ENCODE data around the gene LCN12.
A peak's percentile ranks its signal among the peaks of the same experiment; 100 is the strongest.

The LCN12 gene

DNA sequence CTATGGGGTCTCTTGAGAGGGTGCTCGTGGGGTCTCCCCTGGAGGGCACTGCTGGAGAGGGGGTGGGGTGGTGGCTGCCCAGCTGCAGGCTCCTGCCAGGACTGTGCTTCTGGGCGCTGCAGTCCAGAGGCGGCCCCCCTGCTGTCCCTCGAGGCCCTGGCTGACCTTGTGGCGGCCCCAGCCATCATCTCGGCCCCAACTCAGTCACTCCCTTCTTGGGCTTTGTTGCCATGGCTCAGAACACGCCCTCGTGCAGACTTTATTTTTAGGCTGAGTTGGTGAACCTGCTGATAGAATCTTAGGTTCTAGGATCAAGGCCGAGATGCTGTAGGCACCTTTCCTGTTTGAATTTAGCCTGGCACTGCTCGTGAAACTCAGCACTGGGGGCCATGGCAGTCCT is 30.4 kb upstream of the LCN12 start:
- Mint-ChIP-seq H3K4me1 (peaks cover 8% of the 10 kb centered on the region), H3K27me3 (no peaks in the 10 kb centered on the region), H3K27ac (no peak overlapping the region), H3K36me3 (peaks cover 56% of the 10 kb centered on the region), H3K4me3 (no peak overlapping the region), H3K9me3 (no peaks in the 10 kb centered on the region)
- ATAC-seq, result no peak

DNA sequence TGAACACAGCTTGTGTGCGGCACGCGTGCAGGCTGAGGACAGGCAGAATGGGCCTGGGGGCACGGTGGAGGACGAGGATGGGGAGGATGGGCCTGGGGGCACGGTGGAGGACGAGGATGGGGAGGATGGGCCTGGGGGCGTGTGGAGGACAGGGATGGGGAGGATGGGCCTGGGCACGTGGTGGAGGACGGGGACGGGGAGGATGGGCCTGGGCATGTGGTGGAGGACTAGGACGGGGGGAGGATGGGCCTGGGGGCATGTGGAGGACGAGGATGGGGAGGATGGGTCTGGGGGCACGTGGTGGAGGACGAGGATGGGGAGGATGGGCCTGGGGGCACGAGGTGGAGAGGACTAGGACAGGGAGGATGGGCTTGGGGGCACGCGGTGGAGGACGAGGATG is 29.5 kb upstream of the LCN12 start:
- no peaks in the 10 kb centered on the region for H3K27me3 Mint-ChIP-seq
- ATAC-seq, result peak; percentile 45
- no peak overlapping the region for H3K4me3 Mint-ChIP-seq
- H3K9me3 Mint-ChIP-seq, result no peaks in the 10 kb centered on the region
- H3K4me1 Mint-ChIP-seq, result peaks cover 8% of the 10 kb centered on the region
- no peak overlapping the region for H3K27ac Mint-ChIP-seq
- peaks cover 53% of the 10 kb centered on the region for H3K36me3 Mint-ChIP-seq

DNA sequence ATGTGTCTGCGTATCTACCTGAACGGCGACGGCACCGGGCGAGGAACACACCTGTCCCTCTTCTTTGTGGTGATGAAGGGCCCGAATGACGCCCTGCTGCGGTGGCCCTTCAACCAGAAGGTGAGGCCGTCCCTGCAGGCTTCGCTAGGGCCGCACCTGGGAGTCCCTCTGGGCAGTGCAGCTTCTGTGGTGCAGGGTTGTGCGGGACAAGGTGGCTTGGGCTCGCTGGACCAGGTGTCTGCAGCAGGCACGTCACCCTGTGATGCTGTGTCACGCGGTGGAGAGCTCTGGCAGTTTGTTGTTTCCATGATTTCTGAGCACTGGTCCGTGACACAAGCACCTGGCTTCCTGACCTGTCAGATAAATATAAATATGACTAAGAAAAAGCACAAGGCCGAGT is 28.2 kb upstream of the LCN12 start:
- ATAC-seq, result no peak
- H3K9me3 Mint-ChIP-seq, result no peaks in the 10 kb centered on the region
- H3K36me3 Mint-ChIP-seq, result peaks cover 54% of the 10 kb centered on the region
- H3K4me1 Mint-ChIP-seq, result peaks cover 8% of the 10 kb centered on the region
- H3K27me3 Mint-ChIP-seq, result no peaks in the 10 kb centered on the region
- H3K4me3 Mint-ChIP-seq, result no peak overlapping the region
- H3K27ac Mint-ChIP-seq, result no peak overlapping the region

DNA sequence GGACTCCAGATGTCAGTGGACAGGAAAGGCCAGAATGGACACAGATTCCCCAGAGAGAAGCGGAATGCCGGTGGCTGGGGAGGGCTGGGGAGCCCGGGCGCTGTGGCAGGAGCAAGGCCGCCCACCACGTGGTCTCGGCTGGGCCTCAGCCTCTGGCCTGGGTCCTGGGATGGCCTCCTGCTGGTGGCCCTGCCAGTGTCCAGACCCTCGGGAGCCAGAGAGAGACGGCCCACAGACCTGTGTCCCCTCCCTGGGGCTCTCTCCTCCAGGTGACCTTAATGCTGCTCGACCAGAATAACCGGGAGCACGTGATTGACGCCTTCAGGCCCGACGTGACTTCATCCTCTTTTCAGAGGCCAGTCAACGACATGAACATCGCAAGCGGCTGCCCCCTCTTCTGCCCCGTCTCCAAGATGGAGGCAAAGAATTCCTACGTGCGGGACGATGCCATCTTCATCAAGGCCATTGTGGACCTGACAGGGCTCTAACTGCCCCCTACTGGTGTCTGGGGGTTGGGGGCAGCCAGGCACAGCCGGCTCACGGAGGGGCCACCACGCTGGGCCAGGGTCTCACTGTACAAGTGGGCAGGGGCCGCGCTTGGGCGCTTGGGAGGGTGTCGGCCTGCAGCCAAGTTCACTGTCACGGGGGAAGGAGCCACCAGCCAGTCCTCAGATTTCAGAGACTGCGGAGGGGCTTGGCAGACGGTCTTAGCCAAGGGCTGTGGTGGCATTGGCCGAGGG is 26.5 kb upstream of the LCN12 start:
- Mint-ChIP-seq H3K9me3 (no peaks in the 10 kb centered on the region), H3K36me3 (peaks cover 46% of the 10 kb centered on the region), H3K27me3 (no peaks in the 10 kb centered on the region), H3K27ac (no peak overlapping the region), H3K4me3 (no peak overlapping the region), H3K4me1 (peaks cover 8% of the 10 kb centered on the region)
- ATAC-seq, result no peak

DNA sequence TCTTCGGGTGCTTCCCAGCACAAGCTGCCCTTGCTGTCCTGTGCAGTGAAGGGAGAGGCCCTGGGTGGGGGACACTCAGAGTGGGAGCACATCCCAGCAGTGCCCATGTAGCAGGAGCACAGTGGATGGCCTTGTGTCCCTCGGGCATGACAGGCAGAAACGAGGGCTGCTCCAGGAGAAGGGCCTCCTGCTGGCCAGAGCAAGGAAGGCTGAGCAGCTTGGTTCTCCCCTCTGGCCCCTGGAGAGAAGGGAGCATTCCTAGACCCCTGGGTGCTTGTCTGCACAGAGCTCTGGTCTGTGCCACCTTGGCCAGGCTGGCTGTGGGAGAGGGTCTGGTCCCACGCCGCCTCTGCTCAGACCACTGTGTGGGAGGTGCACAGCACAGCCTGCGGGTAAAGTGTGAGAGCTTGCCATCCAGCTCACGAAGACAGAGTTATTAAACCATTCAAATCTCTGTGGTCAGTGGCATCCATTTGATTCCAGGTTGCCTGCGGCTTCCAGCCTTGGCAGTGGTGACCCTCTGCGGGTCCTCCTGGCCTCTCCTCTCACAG is 25.8 kb upstream of the LCN12 start:
- Mint-ChIP-seq H3K27me3 (no peaks in the 10 kb centered on the region), H3K4me1 (peaks cover 8% of the 10 kb centered on the region), H3K27ac (no peak overlapping the region), H3K4me3 (peak overlapping the region; percentile 40), H3K36me3 (peaks cover 43% of the 10 kb centered on the region), H3K9me3 (no peaks in the 10 kb centered on the region)
- ATAC-seq, result no peak

DNA sequence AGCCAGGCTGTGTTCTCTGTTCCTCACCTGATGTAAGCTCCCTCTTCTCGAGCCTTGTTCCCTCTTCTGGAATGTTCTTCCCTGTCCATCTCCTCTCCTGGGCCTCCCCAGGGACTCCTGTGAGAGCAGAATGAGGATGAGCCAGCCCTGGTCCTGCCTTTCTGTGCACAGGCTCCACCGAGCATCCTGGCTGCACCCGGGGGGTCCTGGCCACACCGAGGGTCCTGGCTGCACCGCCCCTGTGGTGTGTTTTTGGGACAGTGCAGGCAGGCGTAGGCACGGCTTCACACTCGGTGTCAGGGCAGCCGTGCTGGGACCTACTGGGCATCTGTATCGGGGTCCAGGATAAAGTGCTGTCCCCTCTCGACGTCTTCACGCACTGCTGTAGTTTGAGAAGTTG is 25.3 kb upstream of the LCN12 start:
- Mint-ChIP-seq H3K4me1 (peaks cover 12% of the 10 kb centered on the region), H3K27me3 (no peaks in the 10 kb centered on the region), H3K4me3 (peak overlapping the region; percentile 40), H3K27ac (no peak overlapping the region), H3K36me3 (peaks cover 43% of the 10 kb centered on the region), H3K9me3 (no peaks in the 10 kb centered on the region)
- ATAC-seq, result no peak

DNA sequence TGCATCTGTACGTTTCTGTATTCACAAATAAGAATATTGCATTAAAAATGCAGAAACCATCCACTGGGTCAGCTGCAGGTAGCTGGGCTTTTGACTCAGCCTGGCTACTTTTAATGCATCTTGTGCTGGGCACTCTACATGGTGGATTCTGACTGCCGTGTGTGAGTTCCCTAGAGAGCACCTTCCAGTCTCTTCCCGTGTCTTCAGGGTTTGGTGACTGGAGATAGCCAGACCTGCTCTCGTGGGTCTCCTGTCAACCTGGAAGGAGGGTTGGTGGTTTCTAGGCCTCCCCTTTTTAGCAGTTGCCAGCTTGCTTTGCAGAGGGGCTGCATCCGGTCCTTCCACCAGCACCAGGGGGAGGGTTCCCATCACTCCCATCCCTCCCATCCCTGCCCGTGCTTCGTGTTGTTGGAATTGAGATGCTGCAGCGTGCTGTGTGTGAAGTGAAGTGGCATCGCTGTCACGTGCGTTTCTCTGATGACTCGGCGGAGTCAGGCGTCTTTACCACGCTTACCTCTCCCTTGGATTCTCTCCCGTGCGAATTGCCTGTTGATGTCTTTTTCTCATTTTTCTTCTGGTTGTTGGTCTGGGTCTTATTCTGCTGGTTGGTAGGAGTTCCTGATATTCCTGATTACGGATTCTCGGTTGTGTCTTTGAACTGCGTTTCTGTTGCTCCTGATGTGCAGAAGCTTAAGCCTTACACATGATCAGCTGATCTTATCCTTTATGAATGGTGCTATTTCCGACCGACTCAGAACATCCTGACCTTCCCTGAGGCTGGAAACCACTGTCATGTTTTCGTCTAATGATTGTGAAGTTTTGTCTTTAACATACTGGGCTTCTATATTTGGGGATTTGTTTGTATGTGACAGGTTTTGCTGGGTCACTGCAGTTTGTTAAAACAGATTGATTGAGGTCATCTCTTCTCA is 24.5 kb upstream of the LCN12 start:
- H3K36me3 Mint-ChIP-seq, result peaks cover 34% of the 10 kb centered on the region
- peaks cover 19% of the 10 kb centered on the region for H3K4me1 Mint-ChIP-seq
- no peaks in the 10 kb centered on the region for H3K27me3 Mint-ChIP-seq
- no peaks in the 10 kb centered on the region for H3K9me3 Mint-ChIP-seq
- no peak overlapping the region for H3K4me3 Mint-ChIP-seq
- ATAC-seq, result no peak
- peak overlapping the region; percentile 15 for H3K27ac Mint-ChIP-seq

DNA sequence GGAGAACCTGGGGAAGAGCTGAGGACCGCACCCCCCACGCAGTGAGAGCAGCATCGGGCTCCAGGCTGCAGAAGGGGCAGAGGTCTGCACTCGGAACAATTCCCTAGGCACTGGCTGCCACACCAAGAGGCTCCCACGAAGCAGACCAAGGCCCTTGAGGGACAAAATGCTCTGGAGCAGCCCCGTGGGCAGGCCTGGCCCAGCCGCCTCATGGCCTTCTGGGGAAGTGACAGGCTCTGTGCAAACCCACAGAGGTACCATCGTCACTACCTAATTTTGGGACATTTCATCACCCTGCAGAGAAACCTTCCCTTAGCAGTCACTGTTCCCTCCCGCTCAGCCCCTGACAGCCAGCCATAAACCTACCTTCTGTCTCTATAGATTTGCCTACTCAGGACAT is 23.5 kb upstream of the LCN12 start:
- Mint-ChIP-seq H3K27ac (peak overlapping the region; percentile 15), H3K27me3 (no peaks in the 10 kb centered on the region), H3K4me1 (peaks cover 18% of the 10 kb centered on the region), H3K36me3 (peaks cover 33% of the 10 kb centered on the region), H3K4me3 (no peak overlapping the region), H3K9me3 (no peaks in the 10 kb centered on the region)
- ATAC-seq, result peak; percentile 52

DNA sequence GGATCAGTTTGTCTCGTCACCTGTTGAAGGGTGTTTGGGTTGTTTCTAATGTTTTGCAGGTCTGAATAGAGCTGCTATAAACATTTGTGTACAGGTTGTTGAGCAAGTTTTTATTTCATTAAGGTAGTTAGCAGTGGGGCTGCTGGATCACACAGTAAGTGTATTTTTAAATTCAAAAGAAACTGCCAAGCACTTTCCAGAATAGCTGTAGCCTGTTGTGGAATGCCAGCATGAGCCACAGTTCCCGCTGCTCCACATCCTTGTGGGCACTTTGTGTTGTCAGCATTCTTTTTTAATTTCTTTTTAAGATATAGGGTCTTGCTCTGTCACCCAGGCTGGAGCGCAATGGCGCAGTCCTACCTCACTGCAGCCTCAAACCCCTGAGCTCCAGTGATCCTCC is 22.1 kb upstream of the LCN12 start:
- no peaks in the 10 kb centered on the region for H3K9me3 Mint-ChIP-seq
- peaks cover 31% of the 10 kb centered on the region for H3K36me3 Mint-ChIP-seq
- ATAC-seq, result no peak
- H3K4me3 Mint-ChIP-seq, result no peak overlapping the region
- peaks cover 18% of the 10 kb centered on the region for H3K4me1 Mint-ChIP-seq
- no peak overlapping the region for H3K27ac Mint-ChIP-seq
- no peaks in the 10 kb centered on the region for H3K27me3 Mint-ChIP-seq

DNA sequence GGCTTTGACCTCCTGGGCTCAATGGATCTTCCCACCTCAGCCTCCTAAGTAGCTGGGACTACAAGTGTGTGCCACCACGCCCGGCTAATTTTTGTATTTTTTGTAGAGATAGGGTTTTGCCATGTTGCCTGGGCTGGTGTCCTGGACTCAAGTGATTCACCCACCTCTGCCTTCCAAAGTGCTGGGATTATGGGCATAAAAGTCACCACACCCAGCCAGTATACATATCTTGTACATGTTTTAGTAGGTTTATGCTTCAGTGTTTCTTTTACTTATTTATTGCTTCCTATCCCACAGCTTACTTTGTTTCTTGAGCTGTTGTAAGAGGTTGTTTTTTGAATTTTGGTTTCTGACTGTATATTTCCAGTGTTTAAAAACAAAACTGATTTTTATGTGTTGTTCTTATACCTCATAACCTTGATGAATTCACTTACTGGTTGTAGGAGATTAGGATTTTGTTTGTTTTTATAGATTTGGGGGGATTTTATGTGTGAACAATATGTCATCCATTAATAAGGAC is 20.4 kb upstream of the LCN12 start:
- ATAC-seq, result no peak
- H3K27me3 Mint-ChIP-seq, result no peaks in the 10 kb centered on the region
- peaks cover 18% of the 10 kb centered on the region for H3K4me1 Mint-ChIP-seq
- peak overlapping the region; percentile 78 for H3K27ac Mint-ChIP-seq
- H3K36me3 Mint-ChIP-seq, result peaks cover 36% of the 10 kb centered on the region
- H3K9me3 Mint-ChIP-seq, result no peaks in the 10 kb centered on the region
- no peak overlapping the region for H3K4me3 Mint-ChIP-seq

DNA sequence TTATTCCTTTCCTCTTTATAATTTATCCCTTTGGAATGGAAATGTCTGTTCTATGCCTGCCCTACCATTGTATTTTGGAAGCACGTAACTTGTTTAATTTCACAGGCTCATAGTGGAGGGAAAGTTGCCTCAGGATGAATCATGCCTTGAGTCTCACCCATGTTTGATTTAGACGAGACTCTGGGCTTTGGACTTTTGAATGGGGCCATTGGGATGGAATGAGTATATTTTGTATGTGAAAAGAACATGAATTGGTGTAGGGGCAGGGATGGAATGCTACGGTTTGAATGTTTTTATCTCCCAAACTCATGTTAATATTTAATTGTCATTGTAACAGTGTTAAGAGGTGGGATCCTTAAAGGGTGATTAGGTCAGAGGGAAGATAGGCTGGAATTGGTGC is 17.8 kb upstream of the LCN12 start:
- peaks cover 21% of the 10 kb centered on the region for H3K4me1 Mint-ChIP-seq
- H3K27me3 Mint-ChIP-seq, result no peaks in the 10 kb centered on the region
- ATAC-seq, result no peak
- H3K36me3 Mint-ChIP-seq, result peaks cover 42% of the 10 kb centered on the region
- no peaks in the 10 kb centered on the region for H3K9me3 Mint-ChIP-seq
- no peak overlapping the region for H3K27ac Mint-ChIP-seq
- no peak overlapping the region for H3K4me3 Mint-ChIP-seq

DNA sequence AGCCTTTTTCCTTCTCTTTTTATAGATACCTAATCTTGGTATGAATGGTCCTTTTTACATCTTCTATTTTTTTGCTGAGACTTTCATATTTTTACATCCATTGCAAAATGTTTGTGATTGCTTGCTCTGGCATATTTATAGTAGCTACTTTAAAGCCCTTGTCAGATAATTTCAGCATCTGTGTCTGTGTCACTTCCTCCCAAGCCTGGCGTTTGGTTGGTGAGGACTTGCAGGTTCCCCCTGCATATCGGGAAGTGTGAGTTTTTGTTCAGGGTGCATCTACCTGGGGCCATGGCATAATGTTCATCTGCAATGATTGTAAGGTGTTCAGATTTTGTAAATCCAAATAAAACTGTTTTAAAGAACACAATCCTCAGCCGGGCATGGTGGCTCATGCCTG is 16.4 kb upstream of the LCN12 start:
- no peak overlapping the region for H3K27ac Mint-ChIP-seq
- H3K27me3 Mint-ChIP-seq, result no peaks in the 10 kb centered on the region
- no peak overlapping the region for H3K4me3 Mint-ChIP-seq
- peaks cover 50% of the 10 kb centered on the region for H3K36me3 Mint-ChIP-seq
- no peak for ATAC-seq
- no peaks in the 10 kb centered on the region for H3K9me3 Mint-ChIP-seq
- peaks cover 26% of the 10 kb centered on the region for H3K4me1 Mint-ChIP-seq

DNA sequence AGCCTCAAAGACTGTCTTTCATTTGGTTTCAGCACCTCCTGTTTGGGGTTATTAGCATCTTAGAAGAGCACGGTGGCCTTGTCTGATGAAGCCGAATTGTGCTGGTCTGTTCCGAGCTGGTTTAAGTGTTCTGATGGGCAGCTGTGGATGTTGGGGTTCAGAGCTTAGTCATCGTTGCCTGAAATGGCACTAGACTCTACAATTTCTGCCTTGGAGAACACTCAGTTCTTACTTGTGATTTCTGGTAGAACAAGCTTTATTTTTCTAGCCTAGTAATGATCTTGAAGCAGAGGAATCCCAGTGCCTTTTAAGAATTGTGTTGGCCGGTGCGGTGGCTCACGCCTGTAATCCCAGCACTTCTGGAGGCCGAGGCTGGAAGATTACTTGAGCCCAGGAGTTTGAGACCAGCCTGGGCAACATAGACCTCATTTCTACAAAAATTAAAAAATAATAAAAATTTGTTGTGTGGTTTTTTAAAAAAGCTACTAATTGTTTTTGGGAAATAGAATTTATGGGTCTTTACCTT is 15.4 kb upstream of the LCN12 start:
- Mint-ChIP-seq H3K27me3 (no peaks in the 10 kb centered on the region), H3K27ac (no peak overlapping the region), H3K36me3 (peaks cover 60% of the 10 kb centered on the region), H3K9me3 (no peaks in the 10 kb centered on the region), H3K4me1 (peaks cover 23% of the 10 kb centered on the region), H3K4me3 (no peak overlapping the region)
- ATAC-seq, result no peak

DNA sequence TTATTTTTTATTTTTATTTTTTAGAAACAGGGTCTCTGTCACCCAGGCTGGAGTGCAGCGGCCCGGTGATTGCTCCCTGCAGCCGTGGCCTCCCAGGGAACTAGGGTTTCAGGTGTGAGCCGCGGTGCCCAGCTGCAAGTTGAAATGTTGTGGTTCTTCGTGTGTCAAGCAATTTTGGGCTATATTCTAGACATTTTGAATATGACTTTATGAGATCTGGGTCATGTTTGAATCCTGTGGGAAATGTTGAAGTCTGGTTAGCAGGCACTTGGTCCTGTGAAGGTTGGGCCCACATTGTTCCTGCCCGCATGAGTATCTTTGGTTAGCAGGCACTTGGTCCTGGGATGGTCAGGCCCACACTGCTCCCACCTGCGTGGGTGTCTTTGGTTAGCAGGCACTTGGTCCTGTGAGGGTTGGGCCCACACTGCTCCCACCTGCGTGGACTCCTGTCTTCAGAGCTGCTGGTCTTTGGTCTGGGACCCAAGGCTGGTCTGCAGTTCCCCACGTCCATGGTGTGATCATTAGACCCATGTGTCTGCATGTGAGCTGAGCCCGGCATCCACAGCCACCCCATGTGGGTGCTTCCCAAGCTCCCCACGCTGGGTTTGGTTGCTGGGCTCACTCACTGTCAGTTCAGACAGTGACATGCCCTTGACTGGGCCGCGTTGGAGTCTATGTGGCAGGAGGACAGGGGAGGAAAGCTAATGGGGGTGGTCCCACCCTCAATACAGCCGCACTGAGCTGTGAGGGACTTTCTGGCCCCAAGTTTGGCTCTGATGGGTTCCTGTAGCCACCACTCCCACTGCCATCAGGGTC is 14.7 kb upstream of the LCN12 start:
- Mint-ChIP-seq H3K9me3 (no peaks in the 10 kb centered on the region), H3K27me3 (no peaks in the 10 kb centered on the region), H3K4me3 (no peak overlapping the region), H3K36me3 (peaks cover 67% of the 10 kb centered on the region), H3K4me1 (peaks cover 16% of the 10 kb centered on the region), H3K27ac (no peak overlapping the region)
- ATAC-seq, result no peak

Data from stimulated activated memory B cell treated with anti-CD40 and anti-IgM and Interleukin-4, amounts not matched to agents 10 μg/mL and 1 μg/mL and 100 μg/mL, for 72 hours (primary cell).